IMR-90 (cell line): ENCODE results near the gene SLC41A1. TPM values are rescaled to one million over a fixed set of nuclear protein-coding genes. Genes with fewer than 3 reads are reported as not detected.

Experiments
- ATAC-seq: fragments of 200-7000 bp; cut with Tn5 transposase; 2 replicates; pipeline ENCODE4 v1.9.1; 2020; ENCODE audit warnings: low read depth, mild to moderate bottlenecking, moderate library complexity
- BruUV-seq: library from RNA; stranded (reverse); fragments of 400-500 nt; replicated peaks from 2 replicates; lab custom pipeline; 2021; lab: Mats Ljungman, UMichigan
- CTCF ChIA-PET: fragments of 300-600 bp; formaldehyde crosslinking; extraction: SDS; loops from one replicate; lab custom pipeline; 2021; ENCODE audit warnings: antibody characterized with exemption; lab: Yijun Ruan, JAX
- POLR2A ChIA-PET: fragments of 300-600 bp; sonication (Branson Sonifier 250); formaldehyde crosslinking; loops from one replicate; lab custom pipeline; 2022; ENCODE audit warnings: antibody characterized with exemption; ENCODE audit not compliant: unreplicated experiment; lab: Charles Lee
- DNase-seq: peaks from one replicate; pipeline ENCODE4 v3.0.0; 2013
- H2AFZ ChIP-seq: replicated peaks from 2 replicates; pipeline ENCODE3; 2013; ENCODE audit warnings: low read length, mild to moderate bottlenecking; ENCODE audit not compliant: poor library complexity
- H2AK5ac ChIP-seq: 2 replicates; pipeline ENCODE4 v1.6.1; 2013; ENCODE audit warnings: low read depth, low read length, inconsistent platforms
- H2AK9ac ChIP-seq: replicated peaks from 2 replicates; pipeline ENCODE3; 2013; ENCODE audit warnings: mild to moderate bottlenecking, low read depth, low read length, moderate library complexity; ENCODE audit not compliant: poor library complexity
- H2BK120ac ChIP-seq: 2 replicates; pipeline ENCODE4 v1.6.1; 2013; ENCODE audit warnings: low read depth, low read length, inconsistent platforms
- H2BK15ac ChIP-seq: 3 replicates; pipeline ENCODE4 v1.6.1; 2013; ENCODE audit warnings: low read depth, low read length, inconsistent platforms
- H2BK20ac ChIP-seq: 2 replicates; pipeline ENCODE4 v1.6.1; 2013; ENCODE audit warnings: low read depth, mild to moderate bottlenecking, inconsistent platforms, low read length, moderate library complexity
- H2BK5ac ChIP-seq: 2 replicates; pipeline ENCODE4 v1.6.1; 2013; ENCODE audit warnings: mild to moderate bottlenecking, low read depth, low read length, inconsistent platforms; ENCODE audit not compliant: poor library complexity, severe bottlenecking
- H3K14ac ChIP-seq: replicated peaks from 2 replicates; pipeline ENCODE4 v1.6.1; 2013; ENCODE audit warnings: low read depth, low read length, inconsistent platforms
- H3K18ac ChIP-seq: 2 replicates; pipeline ENCODE4 v1.6.1; 2013; ENCODE audit warnings: low read depth, low read length, control low read depth
- H3K23ac ChIP-seq: 2 replicates; pipeline ENCODE4 v1.6.1; 2013; ENCODE audit warnings: low read depth, low read length, inconsistent platforms
- H3K27ac ChIP-seq: 2 replicates; pipeline ENCODE4 v1.5.1; 2013; ENCODE audit warnings: mild to moderate bottlenecking, control low read depth, low read length; ENCODE audit not compliant: insufficient read depth
- H3K27me3 ChIP-seq: 2 replicates; pipeline ENCODE4 v1.6.1; 2013; ENCODE audit warnings: low read length; ENCODE audit not compliant: control insufficient read depth, insufficient read depth
- H3K36me3 ChIP-seq: 2 replicates; pipeline ENCODE4 v1.6.1; 2013; ENCODE audit warnings: low read length, mixed read lengths; ENCODE audit not compliant: control insufficient read depth, insufficient read depth
- H3K4ac ChIP-seq: 2 replicates; pipeline ENCODE4 v1.6.1; 2013; ENCODE audit warnings: low read depth, low read length, inconsistent platforms
- H3K4me1 ChIP-seq: 2 replicates; pipeline ENCODE4 v1.6.1; 2013; ENCODE audit warnings: low read length, mixed read lengths; ENCODE audit not compliant: control insufficient read depth, insufficient read depth
- H3K4me2 ChIP-seq: 2 replicates; pipeline ENCODE4 v1.6.1; 2013; ENCODE audit warnings: low read depth, mild to moderate bottlenecking, control low read depth, low read length, moderate library complexity
- H3K4me3 ChIP-seq: 2 replicates; pipeline ENCODE4 v1.5.1; 2013; ENCODE audit warnings: low read depth, mild to moderate bottlenecking, control low read depth, low read length, moderate library complexity; ENCODE audit not compliant: insufficient read depth
- H3K56ac ChIP-seq: 2 replicates; pipeline ENCODE4 v1.6.1; 2013; ENCODE audit warnings: low read length, inconsistent platforms; ENCODE audit not compliant: insufficient read depth; ENCODE audit errors: extremely low read depth
- H3K79me1 ChIP-seq, 2 experiments: 2 replicates each; pipeline ENCODE4 v1.6.1; 2013; ENCODE audit warnings: low read length in 2 of 2, inconsistent platforms in 1 of 2, low read depth in 1 of 2
- H3K9ac ChIP-seq: 2 replicates; pipeline ENCODE4 v1.6.1; 2013; ENCODE audit warnings: low read depth, low read length, control low read depth
- H3K9me1 ChIP-seq: 2 replicates; pipeline ENCODE4 v1.6.1; 2013; ENCODE audit warnings: low read length, inconsistent platforms; ENCODE audit not compliant: insufficient read depth
- H3K9me3 ChIP-seq: 2 replicates; pipeline ENCODE4 v1.6.1; 2013; ENCODE audit warnings: low read length; ENCODE audit not compliant: control insufficient read depth, insufficient read depth
- H4K20me1 ChIP-seq: 2 replicates; pipeline ENCODE4 v1.6.1; 2013; ENCODE audit warnings: low read length, inconsistent platforms; ENCODE audit not compliant: insufficient read depth
- H4K5ac ChIP-seq: 2 replicates; pipeline ENCODE4 v1.6.1; 2013; ENCODE audit warnings: mild to moderate bottlenecking, low read depth, low read length, control low read depth
- H4K8ac ChIP-seq, 2 experiments: 2 replicates each; pipeline ENCODE4 v1.6.1; 2013; ENCODE audit warnings: low read depth in 2 of 2, low read length in 2 of 2, control low read depth in 1 of 2, inconsistent platforms in 1 of 2
- H4K91ac ChIP-seq: 2 replicates; pipeline ENCODE4 v1.6.1; 2013; ENCODE audit warnings: low read depth, low read length, inconsistent platforms; ENCODE audit not compliant: insufficient read depth
- CEBPB ChIP-seq: IDR thresholded peaks from 2 replicates; pipeline ENCODE4 v1.6.1; 2012; ENCODE audit warnings: low read depth, low read length, improper control_type of control experiment
- FOS ChIP-seq: fragments of 150-350 bp; IDR thresholded peaks from 2 replicates; pipeline ENCODE4 v1.6.1; 2016; ENCODE audit warnings: low read depth, low read length
- MXI1 ChIP-seq: IDR thresholded peaks from 2 replicates; pipeline ENCODE4 v1.6.1; 2012; ENCODE audit warnings: low read depth, mild to moderate bottlenecking, low read length, moderate library complexity, borderline replicate concordance
- RAD21 ChIP-seq: IDR thresholded peaks from 2 replicates; pipeline ENCODE4 v1.6.1; 2012; ENCODE audit warnings: low read length, improper control_type of control experiment
- SMC3 ChIP-seq: fragments of 150-350 bp; IDR thresholded peaks from 2 replicates; pipeline ENCODE4 v1.6.1; 2016; ENCODE audit warnings: low read depth, mild to moderate bottlenecking, antibody characterized with exemption, low read length, moderate library complexity
- WGBS, 2 experiments: methylation state at CpG; one replicate each; pipeline versions ENCODE4 v1.1.5 to v1.1.7; 2013; ENCODE audit warnings: missing lambda C conversion rate in 2 of 2; ENCODE audit not compliant: insufficient read length in 1 of 2; ENCODE audit errors: extremely low coverage in 2 of 2; 5-methylcytosine and 5-hydroxymethylcytosine counted together
- dilution Hi-C: fragments of 300-500 bp; cut with HindIII; formaldehyde crosslinking; loops from one replicate; pipeline ENCODE4 v1.14.3; 2018; ENCODE audit warnings: low sequenced_read_pairs; ENCODE audit not compliant: unreplicated experiment
- in situ Hi-C: fragments of 300-500 bp; cut with MboI; formaldehyde crosslinking; loops from 3 replicates; pipeline ENCODE4 v1.14.3; 2019; ENCODE audit warnings: low sequenced_read_pairs, inconsistent platforms, mixed read lengths
- intact Hi-C: fragments of 100-400 bp; cut with micrococcal nuclease; formaldehyde crosslinking; loops from 2 replicates; pipeline ENCODE4 v1.10.0; 2022
- polyA plus RNA-seq, 3 experiments: library from polyadenylated mRNA; depleted of rRNA; stranded (reverse); fragments of >200 nt; gene quantifications; 2 replicates each; pipeline ENCODE4 v1.2.3, GENCODE V29; 2012; ENCODE audit warnings: low replicate concordance in 1 of 3
- total RNA-seq: library from RNA; depleted of rRNA; stranded (reverse); fragments of >200 nt; gene quantifications from 2 replicates; pipeline ENCODE4 v1.2.3, GENCODE V29; 2012

Gene SLC41A1
- total and polyA plus RNA-seq, 2 of the 4 experiments (the other 2 are of a cell fraction) = 6.3 to 26.3 TPM

DNA sequence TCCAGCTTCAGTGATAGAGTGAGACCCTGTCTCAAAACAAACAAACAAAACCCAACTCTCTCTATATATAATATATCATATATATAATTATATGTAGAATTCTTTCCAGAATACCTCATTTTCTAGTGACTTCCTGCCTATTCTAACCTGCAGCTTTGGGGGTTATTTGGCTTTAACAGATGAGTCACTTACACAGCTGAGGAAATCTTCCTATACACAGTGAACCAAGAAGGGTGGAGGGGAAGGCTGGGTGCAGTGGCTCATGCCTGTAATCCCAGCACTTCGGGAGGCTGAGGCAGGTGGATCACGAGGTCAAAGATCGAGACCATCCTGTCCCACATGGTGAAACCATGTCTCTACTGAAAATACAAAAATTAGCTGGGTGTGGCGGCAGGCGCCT is 47.0 kb downstream of the SLC41A1 start:
- POLR2A ChIA-PET = no interaction called here

More for the DNA sequence above, 47.0 kb downstream of the SLC41A1 start:
- Histone ChIP-seq H4K8ac (no peak overlapping the region), H3K4me3 (no peak overlapping the region), H3K4me1 (peaks cover 12% of the 10 kb centered on the region), H4K20me1 (no peaks in the 10 kb centered on the region), H3K56ac (no peak overlapping the region), H3K9me1 (peaks cover 16% of the 10 kb centered on the region), H2BK120ac (0 out of 2 replicates have a peak overlapping the region, but pooled peaks have one; percentile 2), H2BK15ac (no peak overlapping the region), H3K27me3 (no peaks in the 10 kb centered on the region), H3K4ac (peak overlapping the region; percentile 9; the same call in 1 of the 2 replicates), H2AFZ (no peak overlapping the region), H3K9ac (no peak overlapping the region), H3K36me3 (no peaks in the 10 kb centered on the region), H3K14ac (no peak overlapping the region), H3K9me3 (no peaks in the 10 kb centered on the region), H2AK5ac (0 out of 2 replicates have a peak overlapping the region, but pooled peaks have one; percentile 38), H2BK20ac (no peak overlapping the region), H2BK5ac (no peak overlapping the region), H3K23ac (no peak overlapping the region), H4K5ac (no peak overlapping the region), H3K27ac (no peak overlapping the region), H3K4me2 (no peak overlapping the region; the same call in 1 of the 2 replicates), H2AK9ac (no peak overlapping the region), H4K91ac (no peak overlapping the region), H3K18ac (no peak overlapping the region), H3K79me1 (no peaks in the 10 kb centered on the region; a peak in 1 of 4 replicates)
- peak; percentile 28; the same call in 1 of the 2 replicates for TF ChIP-seq CEBPB
- TF ChIP-seq SMC3 = no peak
- TF ChIP-seq RAD21 = no peak
- no peak; the same call in 1 of the 2 replicates for TF ChIP-seq FOS
- no peak for TF ChIP-seq MXI1
- WGBS, 2 experiments = 25% methylated on average over 3 of the region's 5 CpGs; no CpG with 5 or more reads in 1 of the 2 experiments
- in situ Hi-C loops = no loop called here
- no TSS peak for BruUV-seq
- CTCF ChIA-PET = no interaction called here
- DNase-seq (peak; percentile 72), ATAC-seq (peak; percentile 93)
- intact Hi-C loops = no loop called here
- dilution Hi-C loops = no loop called here
